Osteoblast (primary cell): Measurements from ENCODE around the gene NR2F6. TPM values are rescaled to one million over a fixed set of nuclear protein-coding genes. Genes with fewer than 3 reads are reported as not detected.
A peak's percentile ranks its signal among the peaks of the same experiment; 100 is the strongest.

ENCODE experiments used
- DNase-seq: peaks from one replicate; pipeline ENCODE4 v3.0.0; 2011; ENCODE audit warnings: low spot score, mixed read lengths; ENCODE audit not compliant: insufficient read length; ENCODE audit errors: missing footprints
- H2AFZ ChIP-seq: 2 replicates; pipeline ENCODE4 v1.6.0; 2011; ENCODE audit warnings: mild to moderate bottlenecking, low read length
- H3K27ac ChIP-seq: 2 replicates; pipeline ENCODE4 v1.5.1; 2011; ENCODE audit warnings: mild to moderate bottlenecking, low read depth, low read length, moderate library complexity
- H3K27me3 ChIP-seq: 2 replicates; pipeline ENCODE4 v1.6.0; 2012; ENCODE audit warnings: mild to moderate bottlenecking, control low read depth, inconsistent platforms, low read length, moderate library complexity; ENCODE audit not compliant: insufficient read depth
- H3K36me3 ChIP-seq: 2 replicates; pipeline ENCODE4 v1.5.1; 2011; ENCODE audit warnings: mild to moderate bottlenecking, low read length, control low read depth, moderate library complexity; ENCODE audit not compliant: insufficient read depth
- H3K4me1 ChIP-seq: 2 replicates; pipeline ENCODE4 v1.5.1; 2011; ENCODE audit warnings: mild to moderate bottlenecking, low read length, control low read depth, moderate library complexity; ENCODE audit not compliant: insufficient read depth
- H3K4me2 ChIP-seq: 2 replicates; pipeline ENCODE4 v1.6.0; 2011; ENCODE audit warnings: mild to moderate bottlenecking, low read length; ENCODE audit not compliant: insufficient read depth
- H3K4me3 ChIP-seq: fragments of 200-600 bp; sonication (generic); 3 replicates; pipeline ENCODE4 v1.5.1; 2012; ENCODE audit warnings: mild to moderate bottlenecking, low read length, inconsistent platforms; ENCODE audit not compliant: insufficient read depth
- H3K79me2 ChIP-seq: 2 replicates; pipeline ENCODE4 v1.6.0; 2012; ENCODE audit warnings: mild to moderate bottlenecking, low read length, control low read depth, inconsistent platforms; ENCODE audit not compliant: insufficient read depth
- H3K9me3 ChIP-seq: 2 replicates; pipeline ENCODE4 v1.5.1; 2011; ENCODE audit warnings: low read depth, low read length, control low read depth
- H4K20me1 ChIP-seq: 2 replicates; pipeline ENCODE4 v1.6.0; 2012; ENCODE audit warnings: mild to moderate bottlenecking, low read length, control low read depth; ENCODE audit not compliant: insufficient read depth
- CTCF ChIP-seq: IDR thresholded peaks from 2 replicates; pipeline ENCODE4 v1.5.1; 2011; ENCODE audit warnings: mild to moderate bottlenecking, low read depth, low read length, moderate library complexity; ENCODE audit errors: extremely low read depth
- total RNA-seq: library from RNA; depleted of rRNA; stranded (reverse); fragments of >200 nt; gene quantifications from 2 replicates; pipeline ENCODE4 v1.2.3, GENCODE V29; 2012

The NR2F6 gene
- total RNA-seq, 1 donor: 32.2 TPM

GRCh38 chr19:17213334-17213733, 32.4 kb downstream of the NR2F6 start:
- Histone ChIP-seq H2AFZ (no peak overlapping the region), H3K4me2 (no peak overlapping the region), H4K20me1 (peaks cover 9% of the 10 kb centered on the region), H3K79me2 (peaks cover 3% of the 10 kb centered on the region), H3K27ac (no peak overlapping the region), H3K27me3 (no peaks in the 10 kb centered on the region), H3K36me3 (peaks cover 44% of the 10 kb centered on the region), H3K4me3 (no peak overlapping the region), H3K9me3 (no peaks in the 10 kb centered on the region), H3K4me1 (peaks cover 11% of the 10 kb centered on the region)
- DNase-seq: peak; percentile 66
- no peak for TF ChIP-seq CTCF

- H3K4me3 ChIP-seq: no peak overlapping the region
- peaks cover 40% of the 10 kb centered on the region for H3K36me3 ChIP-seq
- H3K27me3 ChIP-seq: no peaks in the 10 kb centered on the region
- no peaks in the 10 kb centered on the region for H3K9me3 ChIP-seq
- H2AFZ ChIP-seq: no peak overlapping the region
- peaks cover 9% of the 10 kb centered on the region for H4K20me1 ChIP-seq
- peak; percentile 38 for DNase-seq
- no peak for TF ChIP-seq CTCF
- no peak overlapping the region for H3K4me2 ChIP-seq
- H3K4me1 ChIP-seq: peaks cover 11% of the 10 kb centered on the region
- no peak overlapping the region for H3K27ac ChIP-seq
- H3K79me2 ChIP-seq: peaks cover 3% of the 10 kb centered on the region
Observed at GRCh38 chr19:17211547-17212446, 33.9 kb downstream of the NR2F6 start.

- Histone ChIP-seq H3K27me3 (no peaks in the 10 kb centered on the region), H3K36me3 (peaks cover 53% of the 10 kb centered on the region), H2AFZ (no peak overlapping the region), H4K20me1 (peaks cover 9% of the 10 kb centered on the region), H3K9me3 (no peaks in the 10 kb centered on the region), H3K4me1 (peaks cover 11% of the 10 kb centered on the region), H3K27ac (no peak overlapping the region), H3K4me2 (no peak overlapping the region), H3K79me2 (no peaks in the 10 kb centered on the region), H3K4me3 (no peak overlapping the region)
- TF ChIP-seq CTCF: no peak
- DNase-seq: peak; percentile 81
Observed at GRCh38 chr19:17210296-17210695, 35.4 kb downstream of the NR2F6 start.
